ENCODE measurements around the gene ARRB2. TPM values are rescaled to one million over a fixed set of nuclear protein-coding genes. Genes with fewer than 3 reads are reported as not detected.

Gene ARRB2
- total RNA-seq, 2 experiments from 2014 or later: 163 to 176 TPM

GRCh38 chr17:4724650-4725049 lies 14.2 kb downstream of the ARRB2 start:
- no peak overlapping the region for H3K27ac Mint-ChIP-seq
- POLR2A ChIA-PET: interaction anchor here (0.7 kb wide), 1 partner anchor 551 kb away, joined by 3 read pairs; no protein-coding TSS in a partner anchor
- no peak for ATAC-seq
- peaks cover 9% of the 10 kb centered on the region for H3K36me3 Mint-ChIP-seq (ENCODE audit: low read depth)
- no peak for DNase-seq
- no peaks in the 10 kb centered on the region for H3K27me3 Mint-ChIP-seq
- intact Hi-C loops (cut with micrococcal nuclease): no loop called here
- TF ChIP-seq CTCF (IDR thresholded peaks at IDR 0.05): no peak
- H3K4me1 Mint-ChIP-seq (ENCODE audit: low read depth): peaks cover 19% of the 10 kb centered on the region
- H3K9me3 Mint-ChIP-seq: no peaks in the 10 kb centered on the region
- CTCF ChIA-PET: no interaction called here
- no peak overlapping the region for H3K4me3 Mint-ChIP-seq

- Mint-ChIP-seq H3K4me1 (ENCODE audit: low read depth) (peaks cover 24% of the 10 kb centered on the region), H3K4me3 (no peak overlapping the region), H3K27ac (no peak overlapping the region), H3K9me3 (no peaks in the 10 kb centered on the region), H3K27me3 (no peaks in the 10 kb centered on the region), H3K36me3 (ENCODE audit: low read depth) (no peaks in the 10 kb centered on the region)
- ChIA-PET CTCF (interaction anchor here (0.7 to 0.9 kb wide), 3 partner anchors 12 to 62 kb away, joined by 3 read pairs; partner anchors contain the start of gene ARRB2), POLR2A (interaction anchor here (0.9 to 1.1 kb wide), 3 partner anchors 10 to 22 kb away, joined by 3 to 5 read pairs (median 4); no protein-coding TSS in a partner anchor)
- intact Hi-C loops (cut with micrococcal nuclease): no loop called here
- DNase-seq: no peak
- ATAC-seq: no peak
- TF ChIP-seq CTCF (IDR thresholded peaks at IDR 0.05): no peak
Observed at GRCh38 chr17:4725646-4726310, 15.3 kb downstream of the ARRB2 start.

GRCh38 chr17:4728124-4728523 lies 17.7 kb downstream of the ARRB2 start:
- ChIA-PET CTCF (interaction anchor here (0.8 kb wide), 1 partner anchor 26 kb away, joined by 3 read pairs; no protein-coding TSS in a partner anchor), POLR2A (interaction anchor here (0.8 to 1.1 kb wide), 2 partner anchors 9 to 171 kb away, joined by 3 to 4 read pairs; partner anchors contain the start of gene C17orf107)
- DNase-seq (peak; percentile 70), ATAC-seq (peak; percentile 24)
- Mint-ChIP-seq H3K9me3 (no peaks in the 10 kb centered on the region), H3K27ac (peak overlapping the region; percentile 89), H3K36me3 (ENCODE audit: low read depth) (no peaks in the 10 kb centered on the region), H3K4me3 (peak overlapping the region; percentile 49), H3K4me1 (ENCODE audit: low read depth) (peaks cover 31% of the 10 kb centered on the region), H3K27me3 (no peaks in the 10 kb centered on the region)
- TF ChIP-seq CTCF (IDR thresholded peaks at IDR 0.05): no peak
- intact Hi-C loops (cut with micrococcal nuclease): no loop called here

- CTCF ChIA-PET: interaction anchor here (0.8 to 2.7 kb wide), 2 partner anchors 57 to 152 kb away, joined by 3 to 14 read pairs; no protein-coding TSS in a partner anchor
Observed at GRCh38 chr17:4733073-4733531, 22.7 kb downstream of the ARRB2 start.

More at GRCh38 chr17:4733073-4733531, 22.7 kb downstream of the ARRB2 start:
- no peak overlapping the region for H3K4me3 Mint-ChIP-seq
- H3K36me3 Mint-ChIP-seq (ENCODE audit: low read depth): no peaks in the 10 kb centered on the region
- peaks cover 1% of the 10 kb centered on the region for H3K27me3 Mint-ChIP-seq
- intact Hi-C loops (cut with micrococcal nuclease): no loop called here
- TF ChIP-seq CTCF (IDR thresholded peaks at IDR 0.05): no peak
- DNase-seq (no peak), ATAC-seq (no peak)
- no peaks in the 10 kb centered on the region for H3K9me3 Mint-ChIP-seq
- peak overlapping the region; percentile 28 for H3K27ac Mint-ChIP-seq
- POLR2A ChIA-PET: interaction anchor here (0.8 to 1.0 kb wide), 2 partner anchors 10 to 12 kb away, joined by 3 read pairs; no protein-coding TSS in a partner anchor
- peaks cover 31% of the 10 kb centered on the region for H3K4me1 Mint-ChIP-seq (ENCODE audit: low read depth)
